Activated T-cell treated with anti-CD3 and anti-CD28 coated beads, Interleukin-2, amount 50 U/mL, for 24 hours (primary cell): ENCODE data around the gene ARHGAP4.

ENCODE experiments used
- DNase-seq: peaks from one replicate; pipeline ENCODE4 v3.0.0-alpha.2; 2020
- H3K27ac Mint-ChIP-seq: 2 replicates; pipeline ENCODE4 v1.8.0; 2020; ENCODE audit warnings: mild to moderate bottlenecking, mixed read lengths
- H3K27me3 Mint-ChIP-seq: 2 replicates; pipeline ENCODE4 v1.8.0; 2020; ENCODE audit warnings: mixed read lengths
- H3K36me3 Mint-ChIP-seq: 2 replicates; pipeline ENCODE4 v1.8.0; 2020; ENCODE audit warnings: low read depth, mixed read lengths
- H3K4me1 Mint-ChIP-seq: 2 replicates; pipeline ENCODE4 v1.8.0; 2020; ENCODE audit warnings: low read depth, mixed read lengths
- H3K4me3 Mint-ChIP-seq: 2 replicates; pipeline ENCODE4 v1.8.0; 2020; ENCODE audit warnings: mild to moderate bottlenecking, moderate library complexity, mixed read lengths
- H3K9me3 Mint-ChIP-seq: 2 replicates; pipeline ENCODE4 v1.8.0; 2020; ENCODE audit warnings: mixed read lengths

The ARHGAP4 gene

GRCh38 chrX:153903991-153904957 lies 21.8 kb downstream of the ARHGAP4 start, which contains the start of gene AVPR2:
Gene AVPR2, plus strand, starts transcription at chrX:153904673. Its CDS starts 473 bp downstream, at chrX:153905146.
- Mint-ChIP-seq H3K27me3 (peaks cover 34% of the 10 kb centered on the region), H3K4me1 (peaks cover 44% of the 10 kb centered on the region), H3K27ac (no peak within 1 kb of the TSS), H3K9me3 (no peaks in the 10 kb centered on the region), H3K36me3 (peaks cover 23% of the 10 kb centered on the region), H3K4me3 (no peak within 1 kb of the TSS)
- no peak for DNase-seq

- H3K36me3 Mint-ChIP-seq, result peaks cover 14% of the 10 kb centered on the region
- no peak for DNase-seq
- H3K4me1 Mint-ChIP-seq, result peaks cover 44% of the 10 kb centered on the region
- H3K4me3 Mint-ChIP-seq, result no peak overlapping the region
- H3K9me3 Mint-ChIP-seq, result no peaks in the 10 kb centered on the region
- H3K27me3 Mint-ChIP-seq, result peaks cover 35% of the 10 kb centered on the region
- no peak overlapping the region for H3K27ac Mint-ChIP-seq
Observed at GRCh38 chrX:153903238-153903980, 22.7 kb downstream of the ARHGAP4 start.

GRCh38 chrX:153902385-153902784 lies 23.7 kb downstream of the ARHGAP4 start:
- peaks cover 9% of the 10 kb centered on the region for H3K36me3 Mint-ChIP-seq
- peaks cover 39% of the 10 kb centered on the region for H3K27me3 Mint-ChIP-seq
- DNase-seq, result no peak
- H3K4me1 Mint-ChIP-seq, result peaks cover 44% of the 10 kb centered on the region
- no peak overlapping the region for H3K4me3 Mint-ChIP-seq
- H3K27ac Mint-ChIP-seq, result no peak overlapping the region
- H3K9me3 Mint-ChIP-seq, result no peaks in the 10 kb centered on the region

GRCh38 chrX:153901753-153902140 lies 24.3 kb downstream of the ARHGAP4 start:
- Mint-ChIP-seq H3K9me3 (no peaks in the 10 kb centered on the region), H3K27ac (peak overlapping the region; percentile 48), H3K27me3 (peaks cover 38% of the 10 kb centered on the region), H3K36me3 (peaks cover 6% of the 10 kb centered on the region), H3K4me3 (no peak overlapping the region), H3K4me1 (peaks cover 44% of the 10 kb centered on the region)
- no peak for DNase-seq

- H3K27ac Mint-ChIP-seq, result peak overlapping the region; percentile 68
- H3K36me3 Mint-ChIP-seq, result peaks cover 4% of the 10 kb centered on the region
- H3K4me1 Mint-ChIP-seq, result peaks cover 45% of the 10 kb centered on the region
- H3K9me3 Mint-ChIP-seq, result no peaks in the 10 kb centered on the region
- DNase-seq, result no peak
- peaks cover 44% of the 10 kb centered on the region for H3K27me3 Mint-ChIP-seq
- H3K4me3 Mint-ChIP-seq, result peak overlapping the region; percentile 41
Observed at GRCh38 chrX:153900831-153901752, 25.0 kb downstream of the ARHGAP4 start.

- H3K27me3 Mint-ChIP-seq, result peaks cover 55% of the 10 kb centered on the region
- no peak overlapping the region for H3K4me3 Mint-ChIP-seq
- H3K9me3 Mint-ChIP-seq, result peaks cover 2% of the 10 kb centered on the region
- peaks cover 23% of the 10 kb centered on the region for H3K4me1 Mint-ChIP-seq
- no peaks in the 10 kb centered on the region for H3K36me3 Mint-ChIP-seq
- no peak for DNase-seq
- H3K27ac Mint-ChIP-seq, result no peak overlapping the region
Observed at GRCh38 chrX:153897899-153898298, 28.2 kb downstream of the ARHGAP4 start.

GRCh38 chrX:153889123-153889522 lies 36.9 kb downstream of the ARHGAP4 start:
- Mint-ChIP-seq H3K36me3 (no peaks in the 10 kb centered on the region), H3K27ac (no peak overlapping the region), H3K4me3 (no peak overlapping the region), H3K9me3 (no peaks in the 10 kb centered on the region), H3K27me3 (peaks cover 74% of the 10 kb centered on the region), H3K4me1 (peaks cover 4% of the 10 kb centered on the region)
- no peak for DNase-seq

- Mint-ChIP-seq H3K4me3 (no peak overlapping the region), H3K36me3 (no peaks in the 10 kb centered on the region), H3K27me3 (peaks cover 75% of the 10 kb centered on the region), H3K9me3 (no peaks in the 10 kb centered on the region), H3K4me1 (peaks cover 4% of the 10 kb centered on the region), H3K27ac (no peak overlapping the region)
- no peak for DNase-seq
Observed at GRCh38 chrX:153888344-153888743, 37.7 kb downstream of the ARHGAP4 start.

GRCh38 chrX:153887385-153887784 lies 38.7 kb downstream of the ARHGAP4 start:
- H3K27ac Mint-ChIP-seq, result no peak overlapping the region
- no peaks in the 10 kb centered on the region for H3K36me3 Mint-ChIP-seq
- H3K27me3 Mint-ChIP-seq, result peaks cover 74% of the 10 kb centered on the region
- H3K9me3 Mint-ChIP-seq, result no peaks in the 10 kb centered on the region
- peaks cover 4% of the 10 kb centered on the region for H3K4me1 Mint-ChIP-seq
- DNase-seq, result no peak
- H3K4me3 Mint-ChIP-seq, result no peak overlapping the region

GRCh38 chrX:153886915-153887314 lies 39.1 kb downstream of the ARHGAP4 start:
- no peak for DNase-seq
- Mint-ChIP-seq H3K4me1 (peaks cover 4% of the 10 kb centered on the region), H3K4me3 (no peak overlapping the region), H3K9me3 (no peaks in the 10 kb centered on the region), H3K36me3 (no peaks in the 10 kb centered on the region), H3K27me3 (peaks cover 72% of the 10 kb centered on the region), H3K27ac (no peak overlapping the region)

- Mint-ChIP-seq H3K9me3 (no peaks in the 10 kb centered on the region), H3K4me3 (peak within 1 kb of the TSS; percentile 43), H3K4me1 (peaks cover 4% of the 10 kb centered on the region), H3K36me3 (no peaks in the 10 kb centered on the region), H3K27ac (no peak within 1 kb of the TSS), H3K27me3 (peaks cover 77% of the 10 kb centered on the region)
- peak; percentile 46 for DNase-seq
Observed at GRCh38 chrX:153885968-153886903, 39.8 kb downstream of the ARHGAP4 start, which contains the start of gene L1CAM. Gene L1CAM, minus strand, starts transcription at chrX:153886173. Its CDS starts 10,337 bp downstream, at chrX:153875836.

- H3K9me3 Mint-ChIP-seq, result no peaks in the 10 kb centered on the region
- no peak for DNase-seq
- peak overlapping the region; percentile 43 for H3K4me3 Mint-ChIP-seq
- no peaks in the 10 kb centered on the region for H3K36me3 Mint-ChIP-seq
- no peak overlapping the region for H3K27ac Mint-ChIP-seq
- peaks cover 77% of the 10 kb centered on the region for H3K27me3 Mint-ChIP-seq
- H3K4me1 Mint-ChIP-seq, result peaks cover 4% of the 10 kb centered on the region
Observed at GRCh38 chrX:153885208-153885787, 40.8 kb downstream of the ARHGAP4 start.

GRCh38 chrX:153884590-153884989 lies 41.5 kb downstream of the ARHGAP4 start:
- peaks cover 77% of the 10 kb centered on the region for H3K27me3 Mint-ChIP-seq
- H3K36me3 Mint-ChIP-seq, result no peaks in the 10 kb centered on the region
- H3K9me3 Mint-ChIP-seq, result no peaks in the 10 kb centered on the region
- H3K27ac Mint-ChIP-seq, result no peak overlapping the region
- H3K4me1 Mint-ChIP-seq, result peaks cover 4% of the 10 kb centered on the region
- DNase-seq, result no peak
- no peak overlapping the region for H3K4me3 Mint-ChIP-seq
